GM12865 (cell line): Measurements from ENCODE around the gene RAB34.
A peak's percentile ranks its signal among the peaks of the same experiment; 100 is the strongest.

Source experiments
- DNase-seq: peaks from one replicate; pipeline ENCODE4 v3.0.0; 2010; ENCODE audit warnings: low read depth
- H3K4me3 ChIP-seq: 2 replicates; pipeline ENCODE4 v1.5.1; 2011; ENCODE audit warnings: mild to moderate bottlenecking, low read depth, low read length, control low read depth
- TF ChIP-seq, protein P1 (sequence below): IDR thresholded peaks from 2 replicates; pipeline ENCODE4 v1.5.1; 2011; ENCODE audit warnings: low read length, control low read depth, low read depth, inconsistent platforms; ENCODE audit not compliant: insufficient read depth; ENCODE audit errors: missing control alignments

Gene RAB34

DNA sequence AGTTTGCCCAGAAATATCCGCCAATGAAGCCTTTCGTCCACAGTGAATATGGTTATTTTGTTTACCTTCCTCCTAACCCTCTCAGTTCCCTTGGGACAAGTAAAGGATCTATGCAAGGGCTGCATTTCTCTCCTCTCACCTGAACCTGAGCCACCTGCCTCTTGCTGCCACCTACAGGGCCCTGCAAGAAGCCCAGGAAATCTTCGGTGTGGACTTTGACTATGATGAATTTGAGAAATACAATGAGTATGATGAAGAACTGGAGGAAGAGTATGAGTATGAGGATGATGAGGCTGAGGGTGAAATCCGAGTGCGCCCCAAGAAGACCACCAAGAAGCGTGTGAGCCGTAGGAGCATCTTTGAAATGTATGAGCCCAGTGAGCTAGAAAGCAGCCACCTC, 41.7 kb downstream of the RAB34 start:
- no peak overlapping the region for H3K4me3 ChIP-seq
- peak; percentile 41 for DNase-seq
- TF ChIP-seq, protein P1, sequence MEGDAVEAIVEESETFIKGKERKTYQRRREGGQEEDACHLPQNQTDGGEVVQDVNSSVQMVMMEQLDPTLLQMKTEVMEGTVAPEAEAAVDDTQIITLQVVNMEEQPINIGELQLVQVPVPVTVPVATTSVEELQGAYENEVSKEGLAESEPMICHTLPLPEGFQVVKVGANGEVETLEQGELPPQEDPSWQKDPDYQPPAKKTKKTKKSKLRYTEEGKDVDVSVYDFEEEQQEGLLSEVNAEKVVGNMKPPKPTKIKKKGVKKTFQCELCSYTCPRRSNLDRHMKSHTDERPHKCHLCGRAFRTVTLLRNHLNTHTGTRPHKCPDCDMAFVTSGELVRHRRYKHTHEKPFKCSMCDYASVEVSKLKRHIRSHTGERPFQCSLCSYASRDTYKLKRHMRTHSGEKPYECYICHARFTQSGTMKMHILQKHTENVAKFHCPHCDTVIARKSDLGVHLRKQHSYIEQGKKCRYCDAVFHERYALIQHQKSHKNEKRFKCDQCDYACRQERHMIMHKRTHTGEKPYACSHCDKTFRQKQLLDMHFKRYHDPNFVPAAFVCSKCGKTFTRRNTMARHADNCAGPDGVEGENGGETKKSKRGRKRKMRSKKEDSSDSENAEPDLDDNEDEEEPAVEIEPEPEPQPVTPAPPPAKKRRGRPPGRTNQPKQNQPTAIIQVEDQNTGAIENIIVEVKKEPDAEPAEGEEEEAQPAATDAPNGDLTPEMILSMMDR: peak; percentile 30

DNA sequence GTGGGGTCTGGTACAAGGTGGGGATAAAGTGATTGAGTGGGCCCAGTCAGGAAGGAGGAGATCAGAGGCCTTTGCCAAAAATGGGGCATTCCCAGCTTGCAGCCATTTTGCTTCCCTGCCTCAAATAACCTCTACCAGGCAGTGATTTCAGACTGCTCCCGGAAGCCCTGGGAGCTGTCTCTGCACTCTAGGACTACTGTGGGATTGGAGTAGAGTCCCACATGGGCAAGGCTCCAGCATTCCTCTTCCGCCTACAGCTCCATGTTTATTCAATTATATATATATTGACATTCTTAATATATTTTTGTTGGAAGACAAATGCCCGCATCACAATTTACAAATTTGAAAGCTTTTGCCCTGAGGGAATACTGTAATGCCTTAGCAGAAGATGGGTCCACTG, 42.2 kb downstream of the RAB34 start:
- TF ChIP-seq, protein P1: no peak
- no peak for DNase-seq
- no peak overlapping the region for H3K4me3 ChIP-seq

DNA sequence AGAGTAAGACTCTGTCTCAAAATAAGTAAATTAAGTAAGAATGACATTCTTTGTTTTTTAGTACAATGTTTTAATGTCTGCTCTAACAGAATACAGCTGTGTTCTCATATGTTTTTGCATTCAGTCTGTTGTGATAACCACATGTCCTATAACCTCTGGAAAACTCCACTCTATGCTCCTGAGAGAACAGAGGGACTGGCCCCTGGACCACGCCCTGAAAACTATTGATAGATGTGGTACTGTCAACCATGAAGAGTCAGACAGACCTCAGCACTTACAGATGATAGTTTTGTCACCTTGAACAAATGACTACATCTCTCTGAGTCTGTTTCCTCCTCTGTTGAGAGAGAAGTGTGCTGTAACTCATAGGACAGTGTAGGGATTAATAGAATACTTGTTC, 47.8 kb downstream of the RAB34 start:
- DNase-seq: no peak
- TF ChIP-seq, protein P1: no peak
- no peak overlapping the region for H3K4me3 ChIP-seq

GRCh38 chr17:28667870-28668269, 49.8 kb downstream of the RAB34 start:
- TF ChIP-seq, protein P1: no peak
- DNase-seq: no peak
- H3K4me3 ChIP-seq: no peak overlapping the region

- TF ChIP-seq, protein P1: no peak
- DNase-seq: no peak
- H3K4me3 ChIP-seq: no peak overlapping the region
Observed at GRCh38 chr17:28665994-28666393, 51.7 kb downstream of the RAB34 start.
